K562 (cell line): ENCODE measurements around the gene LRP1-AS. TPM values are rescaled to one million over a fixed set of nuclear protein-coding genes. Genes with fewer than 3 reads are reported as not detected.
A peak's percentile ranks its signal among the peaks of the same experiment; 100 is the strongest.

ENCODE experiments used
- HIVEP1 ChIP-seq: fragments of 250-450 bp; sonication (Bioruptor Pico); IDR thresholded peaks from 2 replicates; pipeline ENCODE4 v1.4.0; 2020; ENCODE audit warnings: mild to moderate bottlenecking
- MYNN ChIP-seq, 2 experiments: sonication (generic); formaldehyde crosslinking in 1 of 2; IDR thresholded peaks; 2 replicates each; pipeline versions ENCODE4 v1.5.0 to v1.6.1; 2016 to 2020; ENCODE audit warnings: antibody characterized with exemption in 1 of 2, missing genetic modification reagents in 1 of 2
- NR2C1 ChIP-seq, 2 experiments: fragments of 450-650 bp; IDR thresholded peaks; 2 replicates each; pipeline ENCODE4 v1.6.1; 2017; ENCODE audit warnings: mild to moderate bottlenecking in 2 of 2, antibody characterized with exemption in 1 of 2, inconsistent platforms in 1 of 2, missing compliant biosample characterization in 1 of 2, missing genetic modification characterization in 1 of 2
- PHF21A ChIP-seq: fragments of 450-650 bp; IDR thresholded peaks from 2 replicates; pipeline ENCODE4 v1.6.1; 2017; ENCODE audit warnings: low read depth, borderline replicate concordance
- PPARD ChIP-seq: fragments of 250-450 bp; sonication (Bioruptor Pico); IDR thresholded peaks from 2 replicates; pipeline ENCODE4 v1.8.0; 2022; ENCODE audit warnings: inconsistent platforms, mild to moderate bottlenecking, moderate library complexity
- RAD51 ChIP-seq: fragments of 450-650 bp; IDR thresholded peaks from 2 replicates; pipeline ENCODE4 v1.7.1; 2016; ENCODE audit warnings: low read depth, mild to moderate bottlenecking, borderline replicate concordance
- SAFB ChIP-seq: fragments of 200-400 bp; formaldehyde crosslinking; IDR thresholded peaks from 2 replicates; pipeline ENCODE4 v1.6.1; 2017; ENCODE audit warnings: low read depth, low read length, borderline replicate concordance
- ZNF551 ChIP-seq: fragments of 250-450 bp; sonication (Bioruptor Pico); IDR thresholded peaks from 2 replicates; pipeline ENCODE4 v1.5.0; 2021; ENCODE audit warnings: mild to moderate bottlenecking, moderate library complexity
- polyA plus RNA-seq, 8 experiments: library from polyadenylated mRNA; depleted of rRNA in 4 of 8; stranded (reverse) in 5 of 8; unstranded in 3 of 8; fragments of >200 nt; fragmentation: Nextera tagmentation in 2 of 8; fragmentation: Illumina TruSeq in 1 of 8; extraction: Ambion mirVana in 2 of 8; extraction: Trizol in 1 of 8; gene quantifications; 2 replicates each; pipeline versions ENCODE4 v1.2.1 to v1.2.3, GENCODE V29; 2011 to 2014; ENCODE audit warnings: inconsistent platforms in 1 of 8, missing spikeins in 1 of 8
- total RNA-seq, 7 experiments: library from RNA; depleted of rRNA in 6 of 7; stranded (reverse); fragments of >200 nt in 6 of 7; fragmentation: Illumina TruSeq in 2 of 7; extraction: Trizol in 2 of 7; gene quantifications; 2 replicates each; pipeline versions ENCODE4 v1.2.1 to v1.2.3, GENCODE V29; 2011 to 2021; ENCODE audit warnings: low replicate concordance in 1 of 7
- TF ChIP-seq, protein P1 (sequence below): IDR thresholded peaks from 2 replicates; pipeline ENCODE4 v1.6.1; 2012; ENCODE audit warnings: low read depth, low read length, improper control_type of control experiment, borderline replicate concordance
- TF ChIP-seq, protein P2 (sequence below): fragments of 250-450 bp; sonication (Bioruptor Pico); IDR thresholded peaks from 2 replicates; pipeline ENCODE4 v1.4.0; 2020
- TF ChIP-seq, protein P3 (sequence below): sonication (generic); formaldehyde crosslinking; IDR thresholded peaks from 2 replicates; pipeline ENCODE4 v1.8.0; 2023; ENCODE audit warnings: missing genetic modification reagents, mild to moderate bottlenecking, borderline replicate concordance
- TF ChIP-seq, protein P4 (sequence below): fragments of 450-650 bp; IDR thresholded peaks from 2 replicates; pipeline ENCODE4 v1.6.1; 2016; ENCODE audit warnings: antibody characterized with exemption
- TF ChIP-seq, protein P5 (sequence below), 2 experiments: IDR thresholded peaks; 2 replicates each; pipeline ENCODE4 v1.6.1; 2011; ENCODE audit warnings: borderline replicate concordance in 1 of 2, control low read depth in 1 of 2, low read depth in 1 of 2, low read length in 1 of 2, mild to moderate bottlenecking in 1 of 2, mixed read lengths in 1 of 2, moderate library complexity in 1 of 2; ENCODE audit not compliant: insufficient read depth in 1 of 2, insufficient read length in 1 of 2, poor library complexity in 1 of 2, severe bottlenecking in 1 of 2; ENCODE audit errors: extremely low read depth in 1 of 2

Gene LRP1-AS
- total and polyA plus RNA-seq, 9 of the 15 experiments (the other 6 are each of a cell fraction or from before 2014, with no cell fraction given): not detected

DNA sequence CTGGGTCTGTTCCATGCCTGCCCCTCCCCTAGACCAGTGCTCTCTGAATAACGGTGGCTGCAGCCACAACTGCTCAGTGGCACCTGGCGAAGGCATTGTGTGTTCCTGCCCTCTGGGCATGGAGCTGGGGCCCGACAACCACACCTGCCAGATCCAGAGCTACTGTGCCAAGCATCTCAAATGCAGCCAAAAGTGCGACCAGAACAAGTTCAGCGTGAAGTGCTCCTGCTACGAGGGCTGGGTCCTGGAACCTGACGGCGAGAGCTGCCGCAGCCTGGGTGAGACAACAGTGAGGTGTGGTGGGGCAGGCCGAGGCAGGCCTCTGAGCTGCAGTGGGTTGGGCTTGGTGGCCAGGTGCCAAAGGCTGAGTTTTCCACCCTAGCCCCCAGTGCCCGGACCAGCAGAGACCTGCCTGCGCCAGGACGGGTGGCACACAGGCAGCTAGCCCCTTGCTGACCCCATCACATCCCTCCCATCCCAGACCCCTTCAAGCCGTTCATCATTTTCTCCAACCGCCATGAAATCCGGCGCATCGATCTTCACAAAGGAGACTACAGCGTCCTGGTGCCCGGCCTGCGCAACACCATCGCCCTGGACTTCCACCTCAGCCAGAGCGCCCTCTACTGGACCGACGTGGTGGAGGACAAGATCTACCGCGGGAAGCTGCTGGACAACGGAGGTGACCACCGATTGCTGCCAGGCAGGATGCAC is 28.2 kb upstream of the LRP1-AS start (continued):
- TF ChIP-seq, protein P1, sequence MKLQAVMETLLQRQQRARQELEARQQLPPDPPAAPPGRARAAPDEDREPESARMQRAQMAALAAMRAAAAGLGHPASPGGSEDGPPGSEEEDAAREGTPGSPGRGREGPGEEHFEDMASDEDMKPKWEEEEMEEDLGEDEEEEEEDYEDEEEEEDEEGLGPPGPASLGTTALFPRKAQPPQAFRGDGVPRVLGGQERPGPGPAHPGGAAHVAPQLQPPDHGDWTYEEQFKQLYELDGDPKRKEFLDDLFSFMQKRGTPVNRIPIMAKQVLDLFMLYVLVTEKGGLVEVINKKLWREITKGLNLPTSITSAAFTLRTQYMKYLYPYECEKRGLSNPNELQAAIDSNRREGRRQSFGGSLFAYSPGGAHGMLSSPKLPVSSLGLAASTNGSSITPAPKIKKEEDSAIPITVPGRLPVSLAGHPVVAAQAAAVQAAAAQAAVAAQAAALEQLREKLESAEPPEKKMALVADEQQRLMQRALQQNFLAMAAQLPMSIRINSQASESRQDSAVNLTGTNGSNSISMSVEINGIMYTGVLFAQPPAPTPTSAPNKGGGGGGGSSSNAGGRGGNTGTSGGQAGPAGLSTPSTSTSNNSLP: no peak
- no peak for TF ChIP-seq SAFB
- TF ChIP-seq, protein P2, sequence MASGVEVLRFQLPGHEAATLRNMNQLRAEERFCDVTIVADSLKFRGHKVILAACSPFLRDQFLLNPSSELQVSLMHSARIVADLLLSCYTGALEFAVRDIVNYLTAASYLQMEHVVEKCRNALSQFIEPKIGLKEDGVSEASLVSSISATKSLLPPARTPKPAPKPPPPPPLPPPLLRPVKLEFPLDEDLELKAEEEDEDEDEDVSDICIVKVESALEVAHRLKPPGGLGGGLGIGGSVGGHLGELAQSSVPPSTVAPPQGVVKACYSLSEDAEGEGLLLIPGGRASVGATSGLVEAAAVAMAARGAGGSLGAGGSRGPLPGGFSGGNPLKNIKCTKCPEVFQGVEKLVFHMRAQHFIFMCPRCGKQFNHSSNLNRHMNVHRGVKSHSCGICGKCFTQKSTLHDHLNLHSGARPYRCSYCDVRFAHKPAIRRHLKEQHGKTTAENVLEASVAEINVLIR (CRISPR knock-in tag): no peak
- no peak for TF ChIP-seq ZNF551 (CRISPR knock-in tag)
- TF ChIP-seq, protein P3, sequence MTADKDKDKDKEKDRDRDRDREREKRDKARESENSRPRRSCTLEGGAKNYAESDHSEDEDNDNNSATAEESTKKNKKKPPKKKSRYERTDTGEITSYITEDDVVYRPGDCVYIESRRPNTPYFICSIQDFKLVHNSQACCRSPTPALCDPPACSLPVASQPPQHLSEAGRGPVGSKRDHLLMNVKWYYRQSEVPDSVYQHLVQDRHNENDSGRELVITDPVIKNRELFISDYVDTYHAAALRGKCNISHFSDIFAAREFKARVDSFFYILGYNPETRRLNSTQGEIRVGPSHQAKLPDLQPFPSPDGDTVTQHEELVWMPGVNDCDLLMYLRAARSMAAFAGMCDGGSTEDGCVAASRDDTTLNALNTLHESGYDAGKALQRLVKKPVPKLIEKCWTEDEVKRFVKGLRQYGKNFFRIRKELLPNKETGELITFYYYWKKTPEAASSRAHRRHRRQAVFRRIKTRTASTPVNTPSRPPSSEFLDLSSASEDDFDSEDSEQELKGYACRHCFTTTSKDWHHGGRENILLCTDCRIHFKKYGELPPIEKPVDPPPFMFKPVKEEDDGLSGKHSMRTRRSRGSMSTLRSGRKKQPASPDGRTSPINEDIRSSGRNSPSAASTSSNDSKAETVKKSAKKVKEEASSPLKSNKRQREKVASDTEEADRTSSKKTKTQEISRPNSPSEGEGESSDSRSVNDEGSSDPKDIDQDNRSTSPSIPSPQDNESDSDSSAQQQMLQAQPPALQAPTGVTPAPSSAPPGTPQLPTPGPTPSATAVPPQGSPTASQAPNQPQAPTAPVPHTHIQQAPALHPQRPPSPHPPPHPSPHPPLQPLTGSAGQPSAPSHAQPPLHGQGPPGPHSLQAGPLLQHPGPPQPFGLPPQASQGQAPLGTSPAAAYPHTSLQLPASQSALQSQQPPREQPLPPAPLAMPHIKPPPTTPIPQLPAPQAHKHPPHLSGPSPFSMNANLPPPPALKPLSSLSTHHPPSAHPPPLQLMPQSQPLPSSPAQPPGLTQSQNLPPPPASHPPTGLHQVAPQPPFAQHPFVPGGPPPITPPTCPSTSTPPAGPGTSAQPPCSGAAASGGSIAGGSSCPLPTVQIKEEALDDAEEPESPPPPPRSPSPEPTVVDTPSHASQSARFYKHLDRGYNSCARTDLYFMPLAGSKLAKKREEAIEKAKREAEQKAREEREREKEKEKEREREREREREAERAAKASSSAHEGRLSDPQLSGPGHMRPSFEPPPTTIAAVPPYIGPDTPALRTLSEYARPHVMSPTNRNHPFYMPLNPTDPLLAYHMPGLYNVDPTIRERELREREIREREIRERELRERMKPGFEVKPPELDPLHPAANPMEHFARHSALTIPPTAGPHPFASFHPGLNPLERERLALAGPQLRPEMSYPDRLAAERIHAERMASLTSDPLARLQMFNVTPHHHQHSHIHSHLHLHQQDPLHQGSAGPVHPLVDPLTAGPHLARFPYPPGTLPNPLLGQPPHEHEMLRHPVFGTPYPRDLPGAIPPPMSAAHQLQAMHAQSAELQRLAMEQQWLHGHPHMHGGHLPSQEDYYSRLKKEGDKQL (CRISPR knock-in tag): no peak
- TF ChIP-seq, protein P4, sequence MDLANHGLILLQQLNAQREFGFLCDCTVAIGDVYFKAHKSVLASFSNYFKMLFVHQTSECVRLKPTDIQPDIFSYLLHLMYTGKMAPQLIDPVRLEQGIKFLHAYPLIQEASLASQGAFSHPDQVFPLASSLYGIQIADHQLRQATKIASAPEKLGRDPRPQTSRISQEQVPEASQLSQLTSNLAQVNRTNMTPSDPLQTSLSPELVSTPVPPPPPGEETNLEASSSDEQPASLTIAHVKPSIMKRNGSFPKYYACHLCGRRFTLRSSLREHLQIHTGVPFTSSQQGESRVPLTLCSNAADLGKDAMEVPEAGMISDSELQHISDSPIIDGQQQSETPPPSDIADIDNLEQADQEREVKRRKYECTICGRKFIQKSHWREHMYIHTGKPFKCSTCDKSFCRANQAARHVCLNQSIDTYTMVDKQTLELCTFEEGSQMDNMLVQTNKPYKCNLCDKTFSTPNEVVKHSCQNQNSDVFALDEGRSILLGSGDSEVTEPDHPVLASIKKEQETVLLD: peak; percentile 74; the same call in 1 of the 2 replicates
- TF ChIP-seq PPARD (CRISPR knock-in tag): no peak
- no peak for TF ChIP-seq RAD51
- TF ChIP-seq, protein P5, sequence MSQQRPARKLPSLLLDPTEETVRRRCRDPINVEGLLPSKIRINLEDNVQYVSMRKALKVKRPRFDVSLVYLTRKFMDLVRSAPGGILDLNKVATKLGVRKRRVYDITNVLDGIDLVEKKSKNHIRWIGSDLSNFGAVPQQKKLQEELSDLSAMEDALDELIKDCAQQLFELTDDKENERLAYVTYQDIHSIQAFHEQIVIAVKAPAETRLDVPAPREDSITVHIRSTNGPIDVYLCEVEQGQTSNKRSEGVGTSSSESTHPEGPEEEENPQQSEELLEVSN (IDR thresholded peaks at IDR 0.05; ENCODE audit: borderline replicate concordance in 1 of 2, extremely low read depth in 1 of 2, insufficient read depth in 1 of 2, insufficient read length in 1 of 2, low read depth in 1 of 2, low read length in 1 of 2, poor library complexity in 1 of 2, severe bottlenecking in 1 of 2): peak in 1 of 2 experiments; percentile 44
- no peak for TF ChIP-seq MYNN (IDR thresholded peaks at IDR 0.05)
- TF ChIP-seq MYNN (CRISPR knock-in tag; IDR thresholded peaks at IDR 0.05): no peak
- 0 out of 2 replicates have a peak, but pooled peaks have one; percentile 39 for TF ChIP-seq PHF21A
- TF ChIP-seq NR2C1 (IDR thresholded peaks at IDR 0.05): no peak
- TF ChIP-seq NR2C1 (tag; IDR thresholded peaks at IDR 0.05): no peak
- TF ChIP-seq HIVEP1: no peak
